ENCODE data around the gene ELAVL2.

DNA sequence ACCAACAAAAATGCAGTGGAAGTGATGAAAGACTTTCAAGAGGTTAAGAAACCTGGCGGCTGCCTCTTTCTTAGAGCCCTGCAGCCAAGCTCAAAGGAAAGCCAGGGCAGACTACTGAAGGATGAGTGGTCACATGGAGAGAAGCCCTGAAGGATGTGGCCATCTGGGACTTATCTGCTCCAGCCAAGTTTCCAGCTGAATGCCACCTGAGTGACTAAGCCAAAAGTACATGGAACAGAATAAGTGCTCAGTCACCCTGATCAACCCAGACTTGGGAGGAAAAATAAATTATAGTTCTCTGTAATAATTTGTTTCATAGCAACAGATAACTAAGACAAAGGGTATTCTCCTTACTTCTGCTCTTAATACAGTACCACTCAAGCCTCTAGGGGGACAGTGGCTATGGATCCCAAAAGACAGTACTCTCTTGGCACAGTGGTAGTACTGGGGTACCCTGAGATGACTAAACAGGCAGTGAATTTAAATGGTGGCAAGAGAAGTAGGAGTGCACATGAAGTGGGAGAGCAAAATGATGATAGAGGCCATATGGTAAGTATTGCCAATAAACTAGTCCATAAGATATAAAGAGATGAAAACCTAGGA lies 182.3 kb downstream of the ELAVL2 start:
- no peak for TF ChIP-seq ZNF70 (CRISPR knock-in tag; IDR thresholded peaks at IDR 0.05)
- no peak for TF ChIP-seq ZNF8 (CRISPR knock-in tag; IDR thresholded peaks at IDR 0.05)
- TF ChIP-seq PPARA (CRISPR knock-in tag; IDR thresholded peaks at IDR 0.05; ENCODE audit: borderline replicate concordance): no peak
